Activated CD8-positive, alpha-beta memory T cell treated with anti-CD3 and anti-CD28 coated beads for 1 hour (primary cell): ENCODE results near the gene KLRF1.

Experiments used
- DNase-seq, 2 donors: peaks; one replicate each; pipeline ENCODE4 v3.0.0-alpha.2; 2020; ENCODE audit warnings: low read depth in 1 of 2; ENCODE audit errors: extremely low read depth in 1 of 2

Gene KLRF1

GRCh38 chr12:9827209-9827888 lies at the start of gene KLRF1:
KLRF1 (plus strand) TSS chr12:9827481; CDS start chr12:9827545, 64 bp downstream.
- no peak for DNase-seq

DNA sequence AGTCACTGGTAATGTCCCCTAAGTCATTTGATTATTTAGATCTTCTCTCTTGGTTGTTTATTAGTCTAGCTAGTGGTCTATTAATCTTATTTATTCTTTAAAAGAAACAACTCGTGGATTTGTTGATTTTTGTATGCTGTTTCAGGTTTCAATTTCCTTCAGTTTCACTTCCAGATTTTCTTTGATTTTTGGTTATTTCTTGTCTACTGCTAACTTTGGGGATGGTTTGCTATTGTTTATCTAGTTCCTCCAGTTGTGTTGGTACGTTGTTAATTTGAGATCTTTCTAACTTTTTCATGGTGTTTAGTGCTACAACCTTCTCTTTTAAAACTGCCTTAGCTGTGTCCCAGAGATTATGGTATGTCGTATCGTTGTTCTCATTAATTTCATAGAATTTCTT lies 48.1 kb upstream of the KLRF1 start:
- no peak for DNase-seq

GRCh38 chr12:9781360-9781759 lies 45.9 kb upstream of the KLRF1 start:
- DNase-seq: no peak

GRCh38 chr12:9782547-9783382 lies 44.5 kb upstream of the KLRF1 start:
- DNase-seq: no peak

DNA sequence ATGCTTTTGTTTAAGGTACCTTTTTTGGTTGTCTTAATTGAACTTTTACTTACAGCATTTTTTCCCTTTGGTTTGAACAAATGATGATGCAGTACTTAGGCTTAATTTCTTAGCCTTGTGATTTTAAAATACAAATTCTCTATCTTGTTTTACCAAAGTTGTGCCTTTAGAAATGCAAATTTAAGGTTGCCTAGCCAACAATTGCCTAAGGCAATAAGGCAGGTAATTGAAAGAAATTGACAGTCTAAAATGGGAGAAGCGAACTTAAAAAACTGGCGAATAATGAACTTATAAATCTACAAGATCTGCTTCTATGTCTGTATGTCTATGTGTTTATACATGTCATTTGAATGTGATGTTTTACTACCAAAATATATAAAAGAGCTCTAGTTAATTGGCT lies 43.0 kb upstream of the KLRF1 start:
- no peak for DNase-seq

- no peak for DNase-seq
Measured at GRCh38 chr12:9784816-9785215, 42.5 kb upstream of the KLRF1 start.

GRCh38 chr12:9786726-9787717 lies 40.3 kb upstream of the KLRF1 start:
- no peak for DNase-seq

DNA sequence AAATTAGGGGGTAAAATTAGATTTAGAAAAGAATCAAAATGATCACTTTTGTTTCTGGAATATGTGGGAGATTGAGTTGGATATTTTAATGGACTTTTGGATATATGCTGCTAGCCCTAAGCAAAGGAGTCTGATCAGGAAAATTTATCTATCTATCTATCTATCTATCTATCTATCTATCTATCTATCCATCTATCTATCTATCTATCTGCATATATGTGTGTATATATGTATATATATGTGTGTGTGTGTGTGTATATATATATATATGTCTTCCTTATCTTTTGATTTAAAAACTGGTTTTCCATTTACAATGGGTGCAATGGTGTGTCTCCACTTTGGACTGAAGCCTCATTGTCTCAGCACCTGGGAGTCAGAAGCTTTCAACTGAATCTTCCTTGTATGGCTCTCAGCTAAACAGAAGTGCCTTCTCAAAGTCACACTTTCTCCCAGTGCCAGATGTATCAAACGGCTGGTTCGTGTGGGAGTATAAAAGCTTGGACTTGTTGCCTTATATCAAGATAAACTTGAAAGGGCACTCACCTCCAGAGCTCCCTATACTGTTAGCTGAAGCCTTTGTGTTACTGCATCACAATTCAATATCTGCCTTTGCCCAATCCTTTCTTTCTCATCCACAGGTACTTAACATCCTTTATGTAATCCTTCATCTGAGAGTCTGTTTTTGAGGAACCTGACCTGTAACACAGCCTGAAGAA lies 34.9 kb upstream of the KLRF1 start:
- no peak for DNase-seq

- no peak for DNase-seq
Measured at GRCh38 chr12:9792961-9793617, 34.2 kb upstream of the KLRF1 start.

GRCh38 chr12:9793779-9794395 lies 33.4 kb upstream of the KLRF1 start:
- DNase-seq: no peak

GRCh38 chr12:9794484-9795093 lies 32.7 kb upstream of the KLRF1 start:
- no peak for DNase-seq

GRCh38 chr12:9795945-9796344 lies 31.3 kb upstream of the KLRF1 start:
- no peak for DNase-seq

DNA sequence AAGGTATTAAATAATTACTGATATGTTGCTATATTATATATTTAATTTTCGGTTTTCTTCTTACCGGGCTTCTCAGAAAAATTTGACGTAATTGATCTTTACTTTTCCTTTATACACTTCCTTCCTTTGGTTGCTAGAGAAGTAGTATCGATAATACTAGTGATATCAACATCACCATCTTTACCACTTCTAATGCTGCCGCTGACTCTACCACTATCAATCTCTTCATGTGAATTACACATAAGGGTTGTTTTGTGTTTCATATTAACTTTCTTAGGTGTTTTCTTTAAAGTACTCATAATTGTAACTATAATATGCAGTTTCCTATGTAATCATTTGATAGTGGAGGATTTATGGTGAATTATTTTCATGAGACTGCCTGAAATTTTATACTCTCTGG lies 30.9 kb upstream of the KLRF1 start:
- DNase-seq: no peak

GRCh38 chr12:9796971-9797370 lies 30.3 kb upstream of the KLRF1 start:
- no peak for DNase-seq

DNA sequence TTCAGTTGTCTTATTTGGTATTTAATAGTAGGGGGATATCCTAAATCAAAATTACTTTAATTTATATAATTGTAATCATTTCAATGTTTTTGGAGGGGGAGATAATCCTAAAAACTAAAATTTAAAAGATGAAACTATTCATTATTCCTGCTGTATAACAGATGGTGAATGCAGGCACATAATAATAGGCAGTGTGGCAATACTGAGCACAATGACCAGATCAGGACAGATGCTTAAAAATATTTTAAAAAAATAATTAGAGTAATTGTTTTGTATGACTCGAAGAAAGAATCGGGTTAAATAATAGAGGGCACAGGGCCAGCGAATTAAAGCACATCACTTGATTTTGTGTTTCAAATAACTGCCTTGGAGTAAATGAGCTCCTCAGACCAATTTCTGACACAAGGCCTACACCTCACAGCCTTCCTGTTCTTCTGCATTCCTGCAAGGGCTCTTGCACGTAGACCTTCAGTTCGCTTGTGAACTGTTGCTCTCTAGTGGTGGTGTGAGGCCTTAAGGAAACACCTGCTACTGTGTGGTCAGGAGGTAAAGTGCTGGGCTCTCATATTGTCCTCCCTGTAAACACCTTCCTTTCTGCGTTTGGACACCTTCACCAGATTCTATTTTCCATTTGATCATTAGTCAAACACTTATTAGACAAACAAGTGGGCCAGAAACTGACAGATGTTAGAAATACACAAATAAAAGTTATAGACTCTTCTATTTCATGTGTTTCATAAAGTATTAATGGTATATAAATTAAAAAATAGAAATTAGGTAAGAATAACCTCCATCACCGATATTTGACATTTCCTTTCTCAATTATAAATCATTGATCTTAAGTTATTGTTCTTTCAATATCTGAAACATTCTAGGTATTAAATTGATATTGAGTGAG lies 29.3 kb upstream of the KLRF1 start:
- peak; percentile 27 for DNase-seq

GRCh38 chr12:9799961-9800360 lies 27.3 kb upstream of the KLRF1 start:
- DNase-seq: no peak

DNA sequence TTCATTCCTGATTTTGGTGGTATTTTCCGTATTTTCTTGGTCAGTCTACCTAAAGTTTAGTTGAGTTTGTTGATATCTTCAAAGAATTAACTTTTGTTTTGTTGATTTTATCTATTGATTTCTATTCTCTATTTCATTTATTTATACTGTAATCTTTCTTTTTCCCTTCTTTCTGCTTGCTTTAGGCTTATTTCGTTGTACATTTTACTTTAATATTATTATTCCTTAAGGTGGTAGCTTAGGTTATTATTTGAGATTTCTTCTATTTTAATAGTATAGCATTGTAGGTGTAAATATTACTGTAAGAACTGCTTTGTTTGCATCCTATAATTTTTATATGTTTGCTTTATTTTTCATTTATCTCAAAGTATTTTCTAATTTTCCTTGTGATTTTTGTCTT lies 21.4 kb upstream of the KLRF1 start:
- no peak for DNase-seq

GRCh38 chr12:9806714-9807113 lies 20.6 kb upstream of the KLRF1 start:
- no peak for DNase-seq
